HCT116 (cell line): ENCODE results near the gene PSRC1. TPM values are rescaled to one million over a fixed set of nuclear protein-coding genes. Genes with fewer than 3 reads are reported as not detected.

ENCODE experiments used
- ATAC-seq: fragments of 200-7000 bp; cut with Tn5 transposase; 2 replicates; pipeline ENCODE4 v1.9.1; 2020; ENCODE audit warnings: mild to moderate bottlenecking, moderate library complexity
- BruUV-seq: library from RNA; stranded (reverse); fragments of 400-500 nt; replicated peaks from 2 replicates; lab custom pipeline; 2021; lab: Mats Ljungman, UMichigan
- CTCF ChIA-PET: fragments of 300-600 bp; sonication (Branson Sonifier 250); formaldehyde crosslinking; loops from one replicate; lab custom pipeline; 2021; ENCODE audit warnings: antibody characterized with exemption; lab: Charles Lee
- POLR2A ChIA-PET: fragments of 300-600, 350-600 bp; sonication (Branson Sonifier 250); formaldehyde crosslinking; loops from one replicate; lab custom pipeline; 2021; ENCODE audit warnings: antibody characterized with exemption; lab: Charles Lee
- RAD21 ChIA-PET, 2 experiments: fragments of 300-600 bp; sonication (Branson Sonifier 250); formaldehyde crosslinking; loops; one replicate each; lab custom pipeline; 2023; ENCODE audit warnings: low total read pairs in 2 of 2; ENCODE audit not compliant: uncharacterized antibody in 2 of 2, unreplicated experiment in 2 of 2, low non-redundant PET in 1 of 2; lab: Charles Lee
- DNase-seq: peaks from one replicate; pipeline ENCODE4 v3.0.0-alpha.2; 2010; ENCODE audit warnings: low read depth, low spot score
- H2AFZ ChIP-seq: fragments of 200-600 bp; shearing (Covaris generic), sonication (generic); 2 replicates; pipeline ENCODE4 v1.6.1; 2017; ENCODE audit warnings: low read depth, mixed run types, mixed read lengths, antibody characterized with exemption, low read length; ENCODE audit not compliant: poor library complexity, severe bottlenecking
- H3K27ac ChIP-seq: 2 replicates; pipeline ENCODE4 v1.5.1; 2012; ENCODE audit warnings: low read depth, low read length
- H3K27me3 ChIP-seq: fragments of 200-600 bp; sonication (generic); 2 replicates; pipeline ENCODE4 v1.6.1; 2016; ENCODE audit warnings: mixed run types, low read length, mixed read lengths; ENCODE audit not compliant: insufficient read depth
- H3K36me3 ChIP-seq, 2 experiments: fragments of 200-500 bp in 1 of 2; fragments of 200-600 bp in 1 of 2; sonication (Bioruptor generic) in 1 of 2; sonication (generic) in 1 of 2; 2 replicates each; pipeline versions ENCODE4 v1.5.1 to v1.6.1; 2014 to 2016; ENCODE audit warnings: low read length in 2 of 2, inconsistent platforms in 1 of 2, mixed read lengths in 1 of 2, mixed run types in 1 of 2; ENCODE audit not compliant: insufficient read depth in 2 of 2, control insufficient read depth in 1 of 2
- H3K4me1 ChIP-seq, 2 experiments: fragments of 200-600 bp in 1 of 2; sonication (generic) in 1 of 2; 2 replicates each; pipeline versions ENCODE4 v1.5.1 to v1.6.1; 2012 to 2017; ENCODE audit warnings: low read length in 2 of 2, inconsistent platforms in 1 of 2, mild to moderate bottlenecking in 1 of 2, mixed read lengths in 1 of 2, mixed run types in 1 of 2, moderate library complexity in 1 of 2; ENCODE audit not compliant: insufficient read depth in 2 of 2, control insufficient read depth in 1 of 2
- H3K4me2 ChIP-seq: fragments of 200-600 bp; sonication (generic); 2 replicates; pipeline ENCODE4 v1.6.1; 2017; ENCODE audit warnings: mixed run types, low read length, mixed read lengths
- H3K4me3 ChIP-seq, 2 experiments: fragments of 200-600 bp in 1 of 2; sonication (generic) in 1 of 2; replicated peaks in 1 of 2; 2 replicates each; pipeline ENCODE4 v1.5.1; 2011 to 2016; ENCODE audit warnings: low read length in 2 of 2, control low read depth in 1 of 2, low read depth in 1 of 2, mild to moderate bottlenecking in 1 of 2, mixed read lengths in 1 of 2, mixed run types in 1 of 2
- H3K79me2 ChIP-seq: fragments of 200-600 bp; sonication (generic); 2 replicates; pipeline ENCODE4 v1.6.1; 2017; ENCODE audit warnings: mild to moderate bottlenecking, mixed run types, low read length, moderate library complexity, mixed read lengths; ENCODE audit not compliant: insufficient read depth
- H3K9ac ChIP-seq: fragments of 200-600 bp; sonication (generic); 2 replicates; pipeline ENCODE4 v1.6.1; 2016; ENCODE audit warnings: low read length, mixed read lengths
- H3K9me2 ChIP-seq: fragments of 200-600 bp; sonication (generic), shearing (Covaris generic); 2 replicates; pipeline ENCODE4 v1.6.1; 2017; ENCODE audit warnings: mixed run types, mild to moderate bottlenecking, moderate library complexity; ENCODE audit not compliant: insufficient read depth
- H3K9me3 ChIP-seq, 2 experiments: fragments of 200-500 bp in 1 of 2; fragments of 200-600 bp in 1 of 2; sonication (Bioruptor generic) in 1 of 2; sonication (generic) in 1 of 2; 2 replicates each; pipeline ENCODE4 v1.6.1; 2014 to 2017; ENCODE audit warnings: low read length in 2 of 2, mixed read lengths in 2 of 2, inconsistent platforms in 1 of 2, low read depth in 1 of 2, mild to moderate bottlenecking in 1 of 2, mixed run types in 1 of 2, moderate library complexity in 1 of 2; ENCODE audit not compliant: control insufficient read depth in 1 of 2, insufficient read depth in 1 of 2
- H4K20me1 ChIP-seq: fragments of 200-600 bp; sonication (generic), shearing (Covaris generic); 2 replicates; pipeline ENCODE4 v1.6.1; 2017; ENCODE audit warnings: mixed run types, mild to moderate bottlenecking, moderate library complexity; ENCODE audit not compliant: insufficient read depth
- CBX3 ChIP-seq: IDR thresholded peaks from 2 replicates; pipeline ENCODE4 v1.6.1; 2012; ENCODE audit warnings: low read depth
- CEBPB ChIP-seq: IDR thresholded peaks from 2 replicates; pipeline ENCODE4 v1.6.1; 2012; ENCODE audit warnings: low read depth
- EGR1 ChIP-seq: IDR thresholded peaks from 2 replicates; pipeline ENCODE4 v1.6.1; 2012; ENCODE audit warnings: low read depth
- ELF1 ChIP-seq: IDR thresholded peaks from 2 replicates; pipeline ENCODE4 v1.6.1; 2012; ENCODE audit warnings: low read depth, borderline replicate concordance
- EZH2phosphoT487 ChIP-seq: fragments of 200-600 bp; IDR thresholded peaks from 2 replicates; pipeline ENCODE4 v1.6.1; 2018; ENCODE audit warnings: antibody characterized with exemption, borderline replicate concordance
- JUND ChIP-seq: IDR thresholded peaks from 2 replicates; pipeline ENCODE4 v1.6.1; 2012
- POLR2A ChIP-seq: IDR thresholded peaks from 2 replicates; pipeline ENCODE4 v1.7.0; 2011; ENCODE audit warnings: borderline replicate concordance; ENCODE audit not compliant: insufficient read depth, insufficient read length; ENCODE audit errors: extremely low read depth
- SRF ChIP-seq: IDR thresholded peaks from 2 replicates; pipeline ENCODE4 v1.6.1; 2012; ENCODE audit warnings: low read depth
- YY1 ChIP-seq: IDR thresholded peaks from 2 replicates; pipeline ENCODE4 v1.6.1; 2011; ENCODE audit warnings: low read length, low read depth, moderate library complexity, mild to moderate bottlenecking; ENCODE audit not compliant: insufficient replicate concordance; ENCODE audit errors: extremely low read depth
- ZNF274 ChIP-seq: fragments of 200-500 bp; sonication (Bioruptor generic); IDR thresholded peaks from 2 replicates; pipeline ENCODE4 v1.6.1; 2014; ENCODE audit warnings: mild to moderate bottlenecking, low read depth, low read length, inconsistent platforms
- intact Hi-C: fragments of 100-400 bp; cut with micrococcal nuclease; formaldehyde crosslinking; loops from 2 replicates; pipeline ENCODE4 v1.10.0; 2022
- total RNA-seq: library from RNA; stranded (reverse); gene quantifications from one replicate; pipeline ENCODE4 v1.2.1, GENCODE V29; 2021; ENCODE audit not compliant: unreplicated experiment
- TF ChIP-seq, protein P1 (sequence below): IDR thresholded peaks from 2 replicates; pipeline ENCODE4 v1.6.1; 2012
- TF ChIP-seq, protein P2 (sequence below): IDR thresholded peaks from 2 replicates; pipeline ENCODE4 v1.6.1; 2012; ENCODE audit warnings: low read depth

PSRC1 gene
- total RNA-seq, 1 experiment from 2014 or later, result 44.8 TPM

DNA sequence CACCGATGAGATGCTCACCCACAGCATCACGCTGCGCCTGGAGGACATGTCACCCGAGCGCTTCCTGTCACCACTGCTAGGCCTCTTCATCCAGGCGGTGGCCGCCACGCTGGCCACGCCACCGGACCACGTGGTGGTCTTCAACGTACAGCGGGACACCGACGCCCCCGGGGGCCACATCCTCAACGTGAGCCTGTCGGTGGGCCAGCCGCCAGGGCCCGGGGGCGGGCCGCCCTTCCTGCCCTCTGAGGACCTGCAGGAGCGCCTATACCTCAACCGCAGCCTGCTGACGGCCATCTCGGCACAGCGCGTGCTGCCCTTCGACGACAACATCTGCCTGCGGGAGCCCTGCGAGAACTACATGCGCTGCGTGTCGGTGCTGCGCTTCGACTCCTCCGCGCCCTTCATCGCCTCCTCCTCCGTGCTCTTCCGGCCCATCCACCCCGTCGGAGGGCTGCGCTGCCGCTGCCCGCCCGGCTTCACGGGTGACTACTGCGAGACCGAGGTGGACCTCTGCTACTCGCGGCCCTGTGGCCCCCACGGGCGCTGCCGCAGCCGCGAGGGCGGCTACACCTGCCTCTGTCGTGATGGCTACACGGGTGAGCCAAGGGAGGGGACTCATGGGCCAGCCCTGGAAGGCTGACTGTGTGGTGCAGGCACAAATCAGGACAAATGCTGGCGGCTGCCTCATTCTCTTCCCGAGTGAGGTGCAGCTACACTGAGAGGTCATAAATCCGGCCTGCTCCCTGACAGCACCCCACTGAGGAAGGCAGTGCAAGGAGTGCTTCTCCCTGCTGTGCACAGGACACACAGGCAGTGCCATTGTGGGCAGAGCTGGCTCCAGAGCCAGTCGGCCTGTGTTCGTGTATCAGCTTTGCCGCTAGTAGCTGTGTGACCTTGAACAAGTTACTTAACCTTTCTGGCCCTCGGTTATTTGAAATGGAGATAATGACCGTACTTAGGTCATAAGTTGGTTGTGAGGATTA lies 24.2 kb downstream of the PSRC1 start:
- Histone ChIP-seq H3K27ac (no peak overlapping the region), H3K9me3 (no peaks in the 10 kb centered on the region), H3K36me3 (no peaks in the 10 kb centered on the region), H3K4me2 (no peak overlapping the region), H4K20me1 (no peaks in the 10 kb centered on the region), H3K79me2 (no peaks in the 10 kb centered on the region), H3K4me3 (no peak overlapping the region), H3K27me3 (no peaks in the 10 kb centered on the region), H3K9me2 (no peaks in the 10 kb centered on the region), H2AFZ (no peak overlapping the region), H3K4me1 (peaks cover 3 to 16% of the 10 kb centered on the region in 2 experiments; a peak in 3 of 4 replicates), H3K9ac (no peak overlapping the region)
- DNase-seq, result no peak
- CTCF ChIA-PET, result interaction anchor here (1.5 kb wide), 1 partner anchor 141 kb away, joined by 4 read pairs; no protein-coding TSS in a partner anchor
- ATAC-seq, result no peak
- POLR2A ChIA-PET, result no interaction called here
- intact Hi-C loops, result no loop called here
- no TSS peak for BruUV-seq
- RAD21 ChIA-PET, result no interaction called here
- TF ChIP-seq EGR1, result no peak
- no peak for TF ChIP-seq YY1
- no peak for TF ChIP-seq CEBPB
- TF ChIP-seq JUND, result no peak
- no peak for TF ChIP-seq SRF
- TF ChIP-seq, protein P1, sequence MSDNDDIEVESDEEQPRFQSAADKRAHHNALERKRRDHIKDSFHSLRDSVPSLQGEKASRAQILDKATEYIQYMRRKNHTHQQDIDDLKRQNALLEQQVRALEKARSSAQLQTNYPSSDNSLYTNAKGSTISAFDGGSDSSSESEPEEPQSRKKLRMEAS, result no peak
- TF ChIP-seq, protein P2, sequence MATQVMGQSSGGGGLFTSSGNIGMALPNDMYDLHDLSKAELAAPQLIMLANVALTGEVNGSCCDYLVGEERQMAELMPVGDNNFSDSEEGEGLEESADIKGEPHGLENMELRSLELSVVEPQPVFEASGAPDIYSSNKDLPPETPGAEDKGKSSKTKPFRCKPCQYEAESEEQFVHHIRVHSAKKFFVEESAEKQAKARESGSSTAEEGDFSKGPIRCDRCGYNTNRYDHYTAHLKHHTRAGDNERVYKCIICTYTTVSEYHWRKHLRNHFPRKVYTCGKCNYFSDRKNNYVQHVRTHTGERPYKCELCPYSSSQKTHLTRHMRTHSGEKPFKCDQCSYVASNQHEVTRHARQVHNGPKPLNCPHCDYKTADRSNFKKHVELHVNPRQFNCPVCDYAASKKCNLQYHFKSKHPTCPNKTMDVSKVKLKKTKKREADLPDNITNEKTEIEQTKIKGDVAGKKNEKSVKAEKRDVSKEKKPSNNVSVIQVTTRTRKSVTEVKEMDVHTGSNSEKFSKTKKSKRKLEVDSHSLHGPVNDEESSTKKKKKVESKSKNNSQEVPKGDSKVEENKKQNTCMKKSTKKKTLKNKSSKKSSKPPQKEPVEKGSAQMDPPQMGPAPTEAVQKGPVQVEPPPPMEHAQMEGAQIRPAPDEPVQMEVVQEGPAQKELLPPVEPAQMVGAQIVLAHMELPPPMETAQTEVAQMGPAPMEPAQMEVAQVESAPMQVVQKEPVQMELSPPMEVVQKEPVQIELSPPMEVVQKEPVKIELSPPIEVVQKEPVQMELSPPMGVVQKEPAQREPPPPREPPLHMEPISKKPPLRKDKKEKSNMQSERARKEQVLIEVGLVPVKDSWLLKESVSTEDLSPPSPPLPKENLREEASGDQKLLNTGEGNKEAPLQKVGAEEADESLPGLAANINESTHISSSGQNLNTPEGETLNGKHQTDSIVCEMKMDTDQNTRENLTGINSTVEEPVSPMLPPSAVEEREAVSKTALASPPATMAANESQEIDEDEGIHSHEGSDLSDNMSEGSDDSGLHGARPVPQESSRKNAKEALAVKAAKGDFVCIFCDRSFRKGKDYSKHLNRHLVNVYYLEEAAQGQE, result no peak
- TF ChIP-seq EZH2phosphoT487, result no peak
- no peak for TF ChIP-seq POLR2A
- TF ChIP-seq ELF1, result no peak
- TF ChIP-seq CBX3, result no peak
- TF ChIP-seq ZNF274, result no peak
